HG03064 (cell line): Measurements from ENCODE around the gene NADK.
"Not testable (repeated sequence)": the region's sequence is repeated elsewhere in the genome, so short reads cannot be mapped to it uniquely, and the experiment has no call there.

Experiments used
- ATAC-seq: cut with Tn5 transposase; IDR thresholded peaks from one replicate; pipeline ENCODE4 v1.9.1; 2021; ENCODE audit warnings: low read depth; ENCODE audit not compliant: unreplicated experiment

The NADK gene

DNA sequence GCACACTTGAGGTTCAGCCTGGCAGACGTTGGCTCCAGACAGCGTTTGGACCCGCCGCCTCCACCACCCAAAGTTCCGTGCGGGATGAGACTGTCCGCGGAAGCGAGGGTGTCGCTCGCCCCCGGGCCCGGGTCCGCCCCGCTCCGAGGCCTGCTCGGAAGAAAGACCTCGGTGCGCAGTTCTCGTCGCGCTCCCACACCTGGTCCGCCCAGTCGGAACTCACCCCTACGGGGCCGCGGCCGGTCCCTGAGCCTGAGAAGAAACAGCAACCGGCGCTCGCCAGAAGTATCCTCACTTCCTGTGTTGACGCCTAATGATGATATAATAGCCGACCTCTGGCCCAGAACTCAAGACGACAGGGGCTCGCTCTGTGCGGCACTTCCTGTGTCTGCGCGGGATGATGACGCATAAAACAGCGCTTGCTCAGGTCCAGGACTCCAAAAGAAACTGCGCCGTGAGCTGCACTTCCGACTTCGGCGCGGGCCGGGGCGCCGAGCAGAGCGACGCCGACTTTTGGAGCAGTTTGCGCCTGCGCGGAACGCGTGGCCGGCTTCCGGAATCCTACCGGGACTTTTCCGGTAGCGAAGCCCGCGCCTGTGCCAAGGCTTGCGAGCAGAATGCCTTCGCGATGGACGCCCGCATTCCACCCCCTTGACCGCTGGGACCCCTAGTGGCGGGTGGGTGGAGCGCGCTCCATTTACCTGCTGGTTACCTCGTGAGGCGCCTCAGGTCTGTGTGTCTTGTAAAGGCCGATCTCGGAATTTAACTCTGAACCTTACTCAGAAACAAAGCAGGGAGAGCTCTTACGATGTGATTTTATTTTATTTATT, 54.0 kb downstream of the NADK start, which contains the start of gene CDK11A:
Gene CDK11A (minus strand): TSS at position 323 of the 830 bp plus-strand sequence. CDS start 1,539 bp downstream, outside the sequence.
- peak; percentile 75 for ATAC-seq

DNA sequence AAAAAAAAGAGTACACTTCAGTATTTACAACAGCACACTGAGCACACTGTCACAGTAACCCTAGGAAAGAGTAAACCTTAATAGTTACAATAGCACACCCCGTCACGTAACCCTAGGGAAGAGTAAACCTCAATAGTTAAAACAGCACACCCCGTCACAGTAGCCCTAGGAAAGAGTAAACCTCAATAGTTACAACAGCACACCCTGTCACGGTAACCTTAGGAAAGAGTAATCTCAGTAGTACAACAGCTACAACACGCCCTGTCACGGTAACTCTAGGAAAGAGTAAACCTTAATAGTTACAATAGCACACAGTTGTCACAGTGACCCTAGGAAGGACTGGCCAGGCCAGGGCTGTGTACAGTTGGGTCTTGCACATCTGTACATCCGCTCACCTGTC, 57.1 kb downstream of the NADK start:
- no peak for ATAC-seq

DNA sequence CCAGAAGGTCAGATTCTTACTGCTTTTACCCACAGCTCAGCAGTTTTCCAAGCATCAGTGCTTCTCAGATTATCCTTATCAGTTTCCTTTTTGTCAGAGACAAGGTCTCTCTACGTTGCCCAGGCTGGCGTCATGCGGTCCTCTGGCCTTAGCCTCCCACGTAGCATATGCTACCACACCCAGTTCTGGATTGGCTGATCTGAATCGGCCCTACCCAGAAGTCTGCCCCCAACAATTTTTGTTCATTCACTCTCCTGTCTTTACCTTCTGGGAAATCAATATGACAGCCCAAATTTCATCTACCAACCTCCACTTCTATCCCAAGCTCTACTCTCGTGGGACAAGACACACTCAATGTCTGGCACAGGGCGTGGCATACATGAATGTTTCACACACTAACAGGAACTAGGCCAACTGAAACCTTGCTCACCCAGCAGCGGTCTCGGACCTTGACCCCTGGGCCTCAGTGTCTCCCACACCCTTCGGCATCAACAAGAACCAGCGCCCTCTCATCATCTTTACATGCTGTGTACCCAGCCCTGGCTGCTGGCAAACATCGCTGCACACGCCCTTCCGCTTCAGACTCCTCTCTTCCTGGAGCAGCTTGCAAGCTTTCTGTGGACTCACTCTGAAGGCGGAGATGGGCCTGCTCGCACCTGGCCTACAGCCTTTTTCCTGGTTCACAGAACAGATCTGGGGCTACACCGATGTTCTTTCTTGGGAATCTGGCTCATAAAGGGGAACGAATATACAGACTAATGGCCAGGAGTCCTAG, 63.0 kb downstream of the NADK start:
- ATAC-seq: not testable (repeated sequence)

DNA sequence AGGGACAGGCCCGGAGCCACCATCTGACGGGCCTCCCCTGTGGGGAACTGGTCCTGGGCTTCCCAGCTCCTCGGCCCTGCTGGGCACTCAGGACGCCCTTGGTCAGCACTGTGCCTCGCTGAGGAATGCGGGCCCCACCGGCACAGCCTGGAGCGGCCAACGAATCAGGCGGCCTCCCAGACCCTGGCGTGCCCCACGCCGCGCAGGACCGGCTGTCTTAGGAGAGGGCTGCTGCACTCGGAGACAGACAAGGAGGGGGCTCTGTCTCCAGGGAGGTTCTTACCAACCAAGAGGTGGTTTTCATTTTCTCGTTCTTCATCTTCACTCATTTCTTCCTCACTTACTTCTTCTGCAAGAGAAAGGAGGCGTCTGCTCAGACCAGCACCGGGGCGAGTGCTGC, 70.4 kb downstream of the NADK start:
- ATAC-seq: not testable (repeated sequence)

DNA sequence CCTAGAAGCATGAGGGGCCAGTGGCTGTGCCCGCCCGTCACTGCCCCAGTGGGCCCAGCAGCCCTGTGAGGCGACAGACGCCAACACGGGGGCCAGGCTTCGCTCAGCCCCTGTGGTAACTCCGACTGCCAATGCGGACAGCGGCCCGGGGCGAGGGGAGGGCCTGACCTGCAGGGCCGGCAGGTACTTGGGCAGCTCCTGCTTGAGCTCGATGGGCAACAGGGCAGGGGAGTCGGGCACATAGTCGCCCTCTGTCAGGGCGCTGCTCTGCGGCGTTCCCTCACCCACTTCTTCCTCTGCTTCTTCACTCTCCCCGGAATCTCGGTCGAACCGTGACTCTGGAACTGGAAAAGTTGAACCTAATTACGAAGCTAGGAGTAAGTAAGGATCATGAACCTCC, 71.0 kb downstream of the NADK start:
- ATAC-seq: not testable (repeated sequence)

DNA sequence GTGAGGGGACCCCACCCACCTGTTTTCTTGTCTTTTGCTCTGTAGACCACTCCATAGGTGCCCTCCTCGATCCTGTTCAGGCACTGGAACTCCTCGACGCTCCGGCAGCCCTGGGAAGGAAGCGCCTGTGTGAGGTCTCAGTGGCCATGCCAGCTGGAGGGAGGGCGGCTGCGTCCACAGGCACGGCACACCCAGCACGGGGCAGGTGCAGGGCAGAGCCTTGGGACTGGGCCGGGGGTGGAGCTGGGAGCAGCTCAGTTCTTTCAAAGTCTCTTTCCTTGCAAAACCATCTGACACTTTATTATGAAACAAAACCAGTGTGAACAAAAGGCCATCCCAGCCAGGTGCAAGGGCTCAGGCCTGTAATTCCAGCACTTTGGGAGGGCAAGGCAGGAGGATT, 72.6 kb downstream of the NADK start:
- ATAC-seq: not testable (repeated sequence)

DNA sequence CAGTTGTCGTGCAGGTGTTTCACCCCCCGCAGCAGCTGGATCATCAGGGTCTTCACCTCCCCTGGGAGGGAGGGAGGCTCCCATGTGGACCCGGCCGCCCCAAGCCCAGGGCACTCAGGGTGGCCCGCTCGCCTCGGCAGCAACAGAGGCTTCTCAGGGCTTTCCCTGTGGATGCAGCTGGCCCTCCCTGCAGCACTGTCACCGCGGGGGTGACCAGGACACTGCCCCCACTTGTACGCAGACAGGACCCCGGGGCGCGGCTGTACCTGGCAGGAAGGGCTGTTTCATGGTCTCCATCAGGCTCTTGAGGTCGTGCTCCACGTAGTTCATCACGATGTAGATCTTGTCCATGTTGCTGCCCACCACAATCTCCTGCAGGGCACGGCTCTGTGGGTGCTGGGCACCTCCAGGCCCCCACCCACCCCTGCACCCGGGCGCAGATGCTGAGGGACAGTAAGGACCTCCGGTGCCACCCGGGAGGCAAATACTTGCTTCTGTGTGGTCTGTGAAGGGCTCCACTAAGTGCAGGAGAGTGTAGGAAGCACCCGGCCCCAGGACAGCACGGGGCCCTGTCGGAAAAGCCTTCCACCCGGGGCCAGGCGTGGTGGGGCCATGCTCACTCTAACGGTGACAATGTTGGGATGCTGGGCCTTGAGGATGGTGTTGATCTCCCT, 73.8 kb downstream of the NADK start:
- not testable (repeated sequence) for ATAC-seq

DNA sequence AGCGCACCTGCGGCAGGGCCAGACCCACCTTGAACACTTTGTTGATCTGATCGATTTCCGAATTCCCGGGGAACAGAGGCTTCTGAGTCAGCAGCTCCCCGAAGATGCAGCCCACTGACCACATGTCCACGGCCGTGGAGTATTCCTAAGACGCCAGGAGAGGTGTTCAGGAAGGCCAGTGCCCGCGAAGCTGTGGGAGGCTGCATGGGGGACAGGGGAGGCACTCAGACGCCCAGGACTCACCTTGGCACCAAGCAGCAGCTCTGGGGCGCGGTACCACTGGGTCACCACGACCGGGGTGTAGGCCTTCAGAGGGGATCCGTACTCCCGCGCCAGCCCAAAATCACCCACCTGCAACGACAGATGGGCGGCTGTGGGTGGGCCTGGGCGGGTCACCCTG, 74.5 kb downstream of the NADK start:
- no peak for ATAC-seq

DNA sequence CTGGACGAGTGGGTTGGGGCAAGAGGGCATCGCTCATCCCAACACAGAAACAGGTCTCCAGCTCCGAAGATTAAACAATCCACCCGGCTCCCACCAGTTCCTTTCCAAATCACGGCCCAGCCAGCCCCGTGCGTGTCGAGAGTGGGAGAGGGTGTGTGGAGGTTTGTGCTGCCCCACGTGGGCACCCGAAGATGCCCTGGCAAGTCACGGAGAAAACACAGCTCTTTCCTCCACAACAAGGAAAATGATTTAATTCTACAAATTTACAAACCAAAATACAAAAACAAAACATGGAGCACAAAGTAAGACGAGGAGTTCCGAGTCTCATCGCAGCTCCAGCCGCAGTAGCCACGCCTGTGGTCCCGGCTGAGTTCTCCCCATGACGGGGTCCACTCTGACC, 75.8 kb downstream of the NADK start:
- not testable (repeated sequence) for ATAC-seq
